ENCODE measurements around the gene NKAIN2.
"Not testable (repeated sequence)": the region's sequence is repeated elsewhere in the genome, so short reads cannot be mapped to it uniquely, and the experiment has no call there.

The NKAIN2 gene

DNA sequence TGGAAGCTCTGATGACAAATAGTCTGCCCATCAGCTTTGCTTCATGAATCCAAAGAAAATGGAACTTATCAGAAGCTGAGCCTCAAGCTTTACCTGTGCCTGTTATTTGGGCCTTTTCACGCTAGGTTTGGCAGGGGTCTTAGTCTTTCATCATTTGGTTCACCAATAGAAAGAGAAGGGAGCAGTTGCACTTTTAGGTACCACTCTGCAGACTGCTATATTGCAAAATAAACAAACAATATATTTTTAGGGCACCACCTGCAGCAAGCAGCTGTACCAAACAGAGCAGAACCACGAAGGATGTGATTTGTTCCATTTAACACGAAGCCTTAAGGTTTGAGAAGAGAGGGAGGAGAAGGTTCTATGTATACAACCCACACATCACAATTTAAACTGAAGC, 867.1 kb downstream of the NKAIN2 start:
- DNase-seq, result no peak
- Mint-ChIP-seq H3K36me3 (ENCODE audit: low read depth) (no peaks in the 10 kb centered on the region), H3K4me3 (no peak overlapping the region), H3K27ac (no peak overlapping the region), H3K4me1 (ENCODE audit: low read depth) (no peaks in the 10 kb centered on the region), H3K27me3 (no peaks in the 10 kb centered on the region), H3K9me3 (peaks cover 9% of the 10 kb centered on the region)

DNA sequence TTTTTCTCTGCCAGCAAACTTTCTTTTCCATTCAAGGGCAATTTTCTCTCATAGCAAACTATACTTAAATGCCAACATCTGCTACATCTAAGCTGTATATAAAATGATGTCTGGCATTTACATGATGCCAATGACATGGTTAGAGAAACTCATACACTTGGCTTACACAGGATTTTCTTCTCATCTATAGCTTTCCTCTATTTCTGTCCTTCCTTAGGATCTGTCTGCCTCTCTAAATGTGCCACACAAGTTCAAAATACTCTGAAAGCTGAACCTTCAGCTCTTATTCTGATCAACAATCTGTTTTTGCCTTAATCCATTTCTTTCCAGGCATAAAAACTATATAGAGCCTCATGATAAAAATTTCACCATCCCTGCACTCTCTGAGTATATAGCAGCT, 867.7 kb downstream of the NKAIN2 start:
- Mint-ChIP-seq H3K4me1 (ENCODE audit: low read depth) (no peaks in the 10 kb centered on the region), H3K4me3 (no peak overlapping the region), H3K9me3 (peaks cover 9% of the 10 kb centered on the region), H3K36me3 (ENCODE audit: low read depth) (no peaks in the 10 kb centered on the region), H3K27ac (no peak overlapping the region), H3K27me3 (no peaks in the 10 kb centered on the region)
- no peak for DNase-seq

GRCh38 chr6:124674042-124674441, 870.4 kb downstream of the NKAIN2 start:
- Mint-ChIP-seq H3K4me1 (ENCODE audit: low read depth) (no peaks in the 10 kb centered on the region), H3K9me3 (peaks cover 19% of the 10 kb centered on the region), H3K27me3 (no peaks in the 10 kb centered on the region), H3K4me3 (no peak overlapping the region), H3K27ac (no peak overlapping the region), H3K36me3 (ENCODE audit: low read depth) (no peaks in the 10 kb centered on the region)
- DNase-seq, result no peak

- Mint-ChIP-seq H3K36me3 (ENCODE audit: low read depth) (no peaks in the 10 kb centered on the region), H3K27ac (no peak overlapping the region), H3K9me3 (peaks cover 24% of the 10 kb centered on the region), H3K4me3 (no peak overlapping the region), H3K4me1 (ENCODE audit: low read depth) (no peaks in the 10 kb centered on the region), H3K27me3 (no peaks in the 10 kb centered on the region)
- no peak for DNase-seq
Measured at GRCh38 chr6:124676033-124676432, 872.4 kb downstream of the NKAIN2 start.

DNA sequence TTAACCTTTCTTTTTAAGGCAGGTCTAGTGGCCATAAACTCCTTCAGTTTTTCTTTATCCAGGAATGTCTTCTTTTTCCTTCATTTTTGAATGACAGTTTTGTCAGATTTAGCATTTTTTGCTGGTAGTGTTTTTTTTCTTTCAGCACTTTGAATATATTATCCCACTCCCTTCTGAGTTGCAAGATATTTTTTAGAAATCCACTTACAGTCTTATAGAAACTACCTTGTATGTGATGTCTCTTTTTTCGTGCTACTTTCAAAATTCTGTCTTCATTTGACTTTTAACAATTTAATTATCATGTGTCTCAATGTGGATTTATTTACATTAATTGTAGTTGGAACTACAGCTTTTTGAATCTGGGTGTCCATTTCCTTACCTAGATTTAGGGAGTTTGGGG, 874.2 kb downstream of the NKAIN2 start:
- H3K27me3 Mint-ChIP-seq, result no peaks in the 10 kb centered on the region
- no peaks in the 10 kb centered on the region for H3K36me3 Mint-ChIP-seq (ENCODE audit: low read depth)
- H3K27ac Mint-ChIP-seq, result no peak overlapping the region
- H3K9me3 Mint-ChIP-seq, result peaks cover 24% of the 10 kb centered on the region
- no peak for DNase-seq
- H3K4me3 Mint-ChIP-seq, result no peak overlapping the region
- no peaks in the 10 kb centered on the region for H3K4me1 Mint-ChIP-seq (ENCODE audit: low read depth)

GRCh38 chr6:124679387-124679786, 875.7 kb downstream of the NKAIN2 start:
- Mint-ChIP-seq H3K4me3 (no peak overlapping the region), H3K4me1 (ENCODE audit: low read depth) (no peaks in the 10 kb centered on the region), H3K27ac (no peak overlapping the region)

DNA sequence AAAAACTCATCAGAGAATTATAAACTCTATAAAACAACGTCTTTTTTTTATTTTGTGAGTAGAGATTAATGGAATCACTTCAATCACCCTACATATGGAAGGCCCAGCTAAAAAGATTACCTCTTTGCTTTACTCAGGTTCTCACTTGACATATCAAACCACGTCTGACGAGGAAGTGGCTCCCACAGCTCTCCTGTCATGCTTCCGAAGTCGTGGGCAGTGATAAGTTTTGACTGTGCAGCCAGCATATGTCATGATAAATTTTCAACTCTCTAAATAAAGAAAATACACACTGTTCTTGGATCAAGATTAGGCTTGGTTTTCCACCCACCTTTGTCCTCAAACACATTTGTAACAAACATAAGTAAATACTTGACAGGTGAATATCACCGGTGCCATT, 879.1 kb downstream of the NKAIN2 start:
- H3K27ac Mint-ChIP-seq, result no peak overlapping the region
- H3K9me3 Mint-ChIP-seq, result peaks cover 14% of the 10 kb centered on the region
- no peak for DNase-seq
- no peaks in the 10 kb centered on the region for H3K36me3 Mint-ChIP-seq (ENCODE audit: low read depth)
- no peak overlapping the region for H3K4me3 Mint-ChIP-seq
- no peaks in the 10 kb centered on the region for H3K4me1 Mint-ChIP-seq (ENCODE audit: low read depth)
- no peaks in the 10 kb centered on the region for H3K27me3 Mint-ChIP-seq

More at GRCh38 chr6:124679387-124679786, 875.7 kb downstream of the NKAIN2 start:
- Mint-ChIP-seq H3K9me3 (peaks cover 24% of the 10 kb centered on the region), H3K36me3 (ENCODE audit: low read depth) (no peaks in the 10 kb centered on the region), H3K27me3 (no peaks in the 10 kb centered on the region)
- DNase-seq, result no peak

GRCh38 chr6:124683507-124683906, 879.8 kb downstream of the NKAIN2 start:
- no peaks in the 10 kb centered on the region for H3K27me3 Mint-ChIP-seq
- H3K27ac Mint-ChIP-seq, result no peak overlapping the region
- no peaks in the 10 kb centered on the region for H3K4me1 Mint-ChIP-seq (ENCODE audit: low read depth)
- H3K36me3 Mint-ChIP-seq (ENCODE audit: low read depth), result no peaks in the 10 kb centered on the region
- H3K9me3 Mint-ChIP-seq, result peaks cover 6% of the 10 kb centered on the region
- H3K4me3 Mint-ChIP-seq, result no peak overlapping the region
- no peak for DNase-seq

- H3K36me3 Mint-ChIP-seq (ENCODE audit: low read depth), result no peaks in the 10 kb centered on the region
- no peaks in the 10 kb centered on the region for H3K27me3 Mint-ChIP-seq
- H3K4me3 Mint-ChIP-seq, result no peak overlapping the region
- H3K4me1 Mint-ChIP-seq (ENCODE audit: low read depth), result no peaks in the 10 kb centered on the region
- no peak for DNase-seq
- H3K27ac Mint-ChIP-seq, result no peak overlapping the region
- H3K9me3 Mint-ChIP-seq, result no peaks in the 10 kb centered on the region
Measured at GRCh38 chr6:124684621-124685020, 881.0 kb downstream of the NKAIN2 start.

DNA sequence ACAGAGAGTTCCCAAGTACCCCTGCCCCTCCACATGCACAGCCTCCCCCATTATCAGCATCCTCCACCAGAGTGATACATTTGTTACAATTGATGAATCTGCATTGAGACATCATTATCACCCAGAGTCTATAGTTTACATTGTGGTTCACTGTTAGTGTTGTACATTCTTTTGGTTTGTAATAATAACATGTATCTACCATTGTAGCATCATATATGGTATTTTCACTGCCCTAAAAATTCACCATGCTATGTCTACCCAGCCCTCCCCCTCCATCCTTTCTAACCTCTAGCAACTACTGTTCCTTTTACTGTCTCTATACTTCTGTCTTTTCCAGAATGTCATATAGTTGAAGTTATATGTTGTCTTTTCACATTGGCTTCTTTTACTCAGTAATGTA, 884.7 kb downstream of the NKAIN2 start:
- H3K36me3 Mint-ChIP-seq (ENCODE audit: low read depth), result no peaks in the 10 kb centered on the region
- H3K9me3 Mint-ChIP-seq, result no peaks in the 10 kb centered on the region
- H3K4me3 Mint-ChIP-seq, result no peak overlapping the region
- H3K4me1 Mint-ChIP-seq (ENCODE audit: low read depth), result no peaks in the 10 kb centered on the region
- no peak overlapping the region for H3K27ac Mint-ChIP-seq
- DNase-seq, result no peak
- no peaks in the 10 kb centered on the region for H3K27me3 Mint-ChIP-seq

DNA sequence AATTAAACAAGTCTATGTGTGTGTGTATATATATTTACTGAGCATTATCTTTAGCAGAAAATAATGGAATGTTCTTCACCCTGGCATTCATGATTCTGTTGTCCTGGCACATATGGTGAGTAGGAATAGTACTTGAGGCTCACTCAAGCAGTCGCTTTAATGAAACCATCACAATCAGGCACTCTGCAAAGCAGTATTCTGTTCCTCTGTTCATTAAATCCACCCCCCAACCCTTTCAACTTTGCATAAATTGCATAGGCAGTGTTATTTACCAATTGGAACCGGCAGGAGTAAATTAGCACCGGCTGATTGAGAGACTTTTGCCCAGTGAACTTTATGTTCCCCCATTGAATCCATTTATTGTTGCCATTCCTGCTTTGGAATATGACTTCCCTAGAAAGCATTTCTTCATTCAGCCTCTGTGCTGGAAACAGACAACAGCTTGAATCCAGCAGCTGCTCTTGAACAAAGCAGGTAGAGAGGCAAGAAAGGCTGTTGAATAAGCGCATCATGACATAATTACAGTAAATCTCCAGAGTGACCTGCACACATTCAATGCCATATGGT, 890.6 kb downstream of the NKAIN2 start:
- no peak for DNase-seq
- no peak overlapping the region for H3K27ac Mint-ChIP-seq
- no peaks in the 10 kb centered on the region for H3K4me1 Mint-ChIP-seq (ENCODE audit: low read depth)
- no peak overlapping the region for H3K4me3 Mint-ChIP-seq
- H3K9me3 Mint-ChIP-seq, result no peaks in the 10 kb centered on the region
- no peaks in the 10 kb centered on the region for H3K27me3 Mint-ChIP-seq
- H3K36me3 Mint-ChIP-seq (ENCODE audit: low read depth), result no peaks in the 10 kb centered on the region

DNA sequence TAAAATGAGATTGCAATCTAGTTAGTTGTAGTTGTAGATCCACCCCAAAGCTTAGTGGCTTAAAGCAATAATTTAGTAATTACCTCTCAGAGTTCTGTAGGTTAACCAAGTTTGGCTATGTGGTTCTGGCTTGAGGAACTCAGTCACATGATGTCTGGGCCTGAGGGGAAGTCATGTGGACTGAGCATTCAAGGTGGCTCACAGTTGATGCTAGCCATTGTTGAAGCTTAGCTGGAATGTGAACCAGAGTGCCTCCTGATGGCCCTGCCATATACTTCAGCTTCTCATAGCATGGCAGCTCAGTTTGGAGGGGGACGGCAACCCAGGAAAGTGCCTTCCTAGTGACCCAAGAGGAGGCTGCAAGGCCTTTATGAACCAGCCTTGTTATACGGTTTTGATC, 895.4 kb downstream of the NKAIN2 start:
- Mint-ChIP-seq H3K4me1 (ENCODE audit: low read depth) (no peaks in the 10 kb centered on the region), H3K4me3 (no peak overlapping the region), H3K27me3 (no peaks in the 10 kb centered on the region), H3K9me3 (no peaks in the 10 kb centered on the region), H3K27ac (no peak overlapping the region), H3K36me3 (ENCODE audit: low read depth) (no peaks in the 10 kb centered on the region)
- DNase-seq, result no peak

GRCh38 chr6:124703541-124703940, 899.9 kb downstream of the NKAIN2 start:
- no peak for DNase-seq

DNA sequence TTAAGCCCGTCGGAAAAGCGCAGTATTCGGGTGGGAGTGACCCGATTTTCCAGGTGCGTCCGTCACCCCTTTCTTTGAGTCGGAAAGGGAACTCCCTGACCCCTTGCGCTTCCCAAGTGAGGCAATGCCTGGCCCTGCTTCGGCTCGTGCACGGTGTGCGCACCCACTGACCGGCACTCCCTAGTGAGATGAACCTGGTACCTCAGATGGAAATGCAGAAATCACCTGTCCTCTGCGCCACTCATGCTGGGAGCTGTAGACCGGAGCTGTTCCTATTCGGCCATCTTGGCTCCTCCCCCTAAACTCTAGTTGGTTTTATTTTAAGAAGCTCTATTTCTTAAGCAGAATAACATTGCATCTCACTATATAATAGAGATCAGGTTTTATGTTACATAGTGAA, 908.9 kb downstream of the NKAIN2 start:
- not testable (repeated sequence) for H3K4me3 Mint-ChIP-seq; H3K27me3 Mint-ChIP-seq; H3K27ac Mint-ChIP-seq; H3K36me3 Mint-ChIP-seq (ENCODE audit: low read depth); DNase-seq; H3K4me1 Mint-ChIP-seq (ENCODE audit: low read depth); H3K9me3 Mint-ChIP-seq

More at GRCh38 chr6:124703541-124703940, 899.9 kb downstream of the NKAIN2 start:
- no peaks in the 10 kb centered on the region for H3K36me3 Mint-ChIP-seq (ENCODE audit: low read depth)
- H3K27ac Mint-ChIP-seq, result no peak overlapping the region
- H3K9me3 Mint-ChIP-seq, result no peaks in the 10 kb centered on the region
- H3K4me1 Mint-ChIP-seq (ENCODE audit: low read depth), result no peaks in the 10 kb centered on the region
- no peak overlapping the region for H3K4me3 Mint-ChIP-seq
- no peaks in the 10 kb centered on the region for H3K27me3 Mint-ChIP-seq

GRCh38 chr6:124714728-124715127, 911.1 kb downstream of the NKAIN2 start:
- Mint-ChIP-seq H3K27me3 (no peaks in the 10 kb centered on the region), H3K4me3 (no peak overlapping the region), H3K27ac (no peak overlapping the region), H3K9me3 (no peaks in the 10 kb centered on the region), H3K36me3 (ENCODE audit: low read depth) (no peaks in the 10 kb centered on the region), H3K4me1 (ENCODE audit: low read depth) (no peaks in the 10 kb centered on the region)
- DNase-seq, result no peak

DNA sequence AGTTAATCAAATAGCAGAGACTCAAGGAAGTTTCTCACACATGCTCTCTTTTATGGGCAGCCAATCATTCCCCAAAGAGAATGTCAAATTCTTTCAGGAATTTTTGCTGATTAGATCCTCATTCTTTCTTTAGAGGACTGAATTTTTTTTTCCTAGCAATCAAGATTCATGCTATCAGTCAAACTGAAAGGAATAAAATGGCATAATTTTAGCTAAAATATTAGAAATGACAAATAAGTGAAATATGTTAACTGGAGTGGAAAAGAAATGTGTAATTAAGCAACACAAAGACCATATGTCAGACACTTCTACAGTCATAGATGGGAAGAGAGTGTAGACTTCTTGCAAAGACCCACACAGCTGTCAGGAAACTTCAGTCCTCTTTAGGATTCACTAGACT, 916.2 kb downstream of the NKAIN2 start:
- Mint-ChIP-seq H3K27ac (no peak overlapping the region), H3K36me3 (ENCODE audit: low read depth) (no peaks in the 10 kb centered on the region), H3K4me1 (ENCODE audit: low read depth) (no peaks in the 10 kb centered on the region), H3K9me3 (peaks cover 3% of the 10 kb centered on the region), H3K4me3 (no peak overlapping the region), H3K27me3 (no peaks in the 10 kb centered on the region)
- no peak for DNase-seq
